ENCODE data around the gene PPA1.
"Not testable (repeated sequence)": the region's sequence is repeated elsewhere in the genome, so short reads cannot be mapped to it uniquely, and the experiment has no call there.

The PPA1 gene

GRCh38 chr10:70191161-70191971 lies 41.9 kb downstream of the PPA1 start:
- TF ChIP-seq CTCF (IDR thresholded peaks at IDR 0.05): no peak
- Histone ChIP-seq H3K4me3 (no peak overlapping the region), H3K27ac (peak overlapping the region in 1 of 2 donors; percentile 56)
- no peak for DNase-seq (ENCODE audit: low spot score)

- TF ChIP-seq CTCF (IDR thresholded peaks at IDR 0.05): no peak
- DNase-seq (ENCODE audit: low spot score): no peak
- Histone ChIP-seq H3K4me3 (no peak overlapping the region), H3K27ac (peak overlapping the region in 1 of 2 donors; percentile 19)
Measured at GRCh38 chr10:70190581-70190980, 42.6 kb downstream of the PPA1 start.

- Histone ChIP-seq H3K4me3 (no peak overlapping the region), H3K27ac (peak overlapping the region in 1 of 2 donors; percentile 19)
- TF ChIP-seq CTCF (IDR thresholded peaks at IDR 0.05): no peak
- no peak for DNase-seq (ENCODE audit: low spot score)
Measured at GRCh38 chr10:70190102-70190501, 43.1 kb downstream of the PPA1 start.

- no peak overlapping the region for H3K4me3 ChIP-seq
- no peak for TF ChIP-seq CTCF (IDR thresholded peaks at IDR 0.05)
- no peak for DNase-seq (ENCODE audit: low spot score)
- H3K27ac ChIP-seq: no peak overlapping the region
Measured at GRCh38 chr10:70188768-70189167, 44.5 kb downstream of the PPA1 start.

GRCh38 chr10:70186571-70186970 lies 46.7 kb downstream of the PPA1 start:
- H3K27ac ChIP-seq: no peak overlapping the region
- no peak for TF ChIP-seq CTCF (IDR thresholded peaks at IDR 0.05)
- H3K4me3 ChIP-seq: no peak overlapping the region
- DNase-seq (ENCODE audit: low spot score): no peak

- no peak for DNase-seq (ENCODE audit: low spot score)
- H3K27ac ChIP-seq: no peak overlapping the region
- TF ChIP-seq CTCF (IDR thresholded peaks at IDR 0.05): no peak
- H3K4me3 ChIP-seq: no peak overlapping the region
Measured at GRCh38 chr10:70186090-70186489, 47.1 kb downstream of the PPA1 start.

- Histone ChIP-seq H3K4me3 (no peak overlapping the region), H3K27ac (no peak overlapping the region)
- no peak for TF ChIP-seq CTCF (IDR thresholded peaks at IDR 0.05)
- no peak for DNase-seq (ENCODE audit: low spot score)
Measured at GRCh38 chr10:70183304-70183703, 49.9 kb downstream of the PPA1 start.

GRCh38 chr10:70179209-70179608 lies 54.0 kb downstream of the PPA1 start:
- not testable (repeated sequence) for DNase-seq (ENCODE audit: low spot score)

More at GRCh38 chr10:70179209-70179608, 54.0 kb downstream of the PPA1 start:
- H3K4me3 ChIP-seq, H3K27ac ChIP-seq: not testable (repeated sequence)

Measured in coronary artery (tissue), 2 donors.